Measurements from ENCODE around the gene IRF2BPL. TPM values are rescaled to one million over a fixed set of nuclear protein-coding genes. Genes with fewer than 3 reads are reported as not detected.

IRF2BPL gene
- total and polyA plus RNA-seq, 9 of the 15 experiments (the other 6 are each of a cell fraction or from before 2014, with no cell fraction given), result 0.52 to 21.6 (median 2.5) TPM

- TF ChIP-seq ZNF740 (CRISPR knock-in tag; IDR thresholded peaks at IDR 0.05) (peak; percentile 91), ZNF740 (tag; IDR thresholded peaks at IDR 0.05) (peak in 1 of 2 experiments; percentile 67; a peak in 1 of 4 replicates), HINFP (tag; conservative IDR thresholded peaks at IDR 0.05; ENCODE audit: low read depth) (no peak), RBBP5 (IDR thresholded peaks at IDR 0.05; ENCODE audit: borderline replicate concordance, insufficient read depth, low read length, poor library complexity, severe bottlenecking) (peak; percentile 44), MEF2A (IDR thresholded peaks at IDR 0.05; ENCODE audit: control insufficient read depth, low read depth, low read length) (no peak), NCOA4 (IDR thresholded peaks at IDR 0.05; ENCODE audit: partially characterized antibody) (no peak), ZNF707 (CRISPR knock-in tag; conservative IDR thresholded peaks at IDR 0.05) (no peak), ARNT (IDR thresholded peaks at IDR 0.05) (no peak), MLX (CRISPR knock-in tag; conservative IDR thresholded peaks at IDR 0.05) (0 out of 4 replicates have a peak, but pooled peaks of 1 of the 2 experiments have one; percentile 31), MTA3 (IDR thresholded peaks at IDR 0.05; ENCODE audit: borderline replicate concordance) (0 out of 2 replicates have a peak, but pooled peaks have one; percentile 15), DMBX1 (CRISPR knock-in tag; IDR thresholded peaks at IDR 0.05; ENCODE audit: borderline replicate concordance) (0 out of 2 replicates have a peak, but pooled peaks have one; percentile 37), ZNF407 (IDR thresholded peaks at IDR 0.05; ENCODE audit: low read depth) (peak; percentile 68; the same call in 1 of the 2 replicates), THAP7 (CRISPR knock-in tag; IDR thresholded peaks at IDR 0.05) (no peak)
Observed at GRCh38 chr14:77027538-77028383, 747 bp downstream of the IRF2BPL start (continued).

Measured in K562 (cell line).